Measurements from ENCODE around the gene MBNL3.
"Not testable (repeated sequence)": the region's sequence is repeated elsewhere in the genome, so short reads cannot be mapped to it uniquely, and the experiment has no call there.

The MBNL3 gene

DNA sequence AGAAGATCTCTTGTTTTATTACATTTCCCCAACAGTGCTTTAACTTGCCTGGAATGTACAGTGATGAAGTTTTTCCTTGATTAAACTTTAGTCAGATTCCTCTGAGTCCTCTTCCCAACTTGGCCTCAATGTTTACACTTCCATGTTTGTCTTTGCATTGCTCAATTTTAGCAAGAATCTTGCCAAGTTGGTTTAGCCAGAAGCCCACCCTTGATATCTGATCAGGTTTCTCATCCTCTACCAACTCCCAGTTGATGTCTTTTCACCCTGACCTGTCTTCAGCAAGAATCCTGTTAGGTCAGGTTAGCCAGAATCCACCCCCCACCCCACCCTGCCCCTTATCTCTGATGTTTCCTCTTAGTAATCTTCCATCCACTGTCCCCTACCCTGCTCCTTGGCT, 120.9 kb downstream of the MBNL3 start:
- DNase-seq, result no peak

DNA sequence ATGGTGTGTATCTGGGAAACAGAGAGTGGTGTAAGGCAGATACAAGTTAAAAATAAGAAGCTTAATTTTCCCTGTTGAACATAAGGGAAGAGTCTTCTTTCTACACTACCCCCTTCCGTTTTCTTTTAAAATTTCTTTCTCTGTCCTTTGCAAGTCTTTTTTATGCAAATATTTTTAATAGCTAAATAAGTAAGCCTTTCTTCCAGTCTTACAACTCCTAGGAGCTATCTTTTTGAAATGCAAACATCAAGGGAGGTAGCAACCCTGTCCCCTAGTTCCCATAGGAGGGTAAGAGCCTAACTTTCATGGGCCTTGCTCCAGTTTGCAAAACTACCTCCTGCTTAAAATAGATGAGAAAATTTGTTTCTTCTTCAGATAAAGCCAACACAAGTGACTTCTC, 121.5 kb downstream of the MBNL3 start:
- DNase-seq, result no peak

GRCh38 chrX:132365490-132365889, 123.3 kb downstream of the MBNL3 start:
- no peak for DNase-seq

GRCh38 chrX:132364313-132364712, 124.5 kb downstream of the MBNL3 start:
- DNase-seq, result no peak

- no peak for DNase-seq
These were observed 135.4 kb downstream of the MBNL3 start for GRCh38 chrX:132353430-132353829.

DNA sequence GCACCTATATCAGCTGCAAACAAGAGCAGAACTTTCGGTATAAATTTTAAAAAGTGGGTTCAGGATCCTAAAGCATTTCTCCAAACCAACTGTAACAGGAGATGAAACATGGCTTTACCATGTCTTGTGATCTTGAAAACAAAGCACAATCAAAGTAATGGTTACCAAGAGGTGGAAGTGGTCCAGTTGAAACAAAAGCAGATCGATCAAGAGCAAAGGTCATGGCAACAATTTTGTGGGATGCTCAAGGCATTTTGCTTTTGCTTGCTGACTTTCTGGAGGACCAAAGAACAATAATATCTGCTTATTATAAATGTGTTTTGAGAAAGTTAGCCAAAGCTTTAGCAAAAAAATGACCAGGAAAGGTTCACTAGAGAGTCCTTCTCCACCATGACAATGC, 152.7 kb downstream of the MBNL3 start:
- no peak for DNase-seq

DNA sequence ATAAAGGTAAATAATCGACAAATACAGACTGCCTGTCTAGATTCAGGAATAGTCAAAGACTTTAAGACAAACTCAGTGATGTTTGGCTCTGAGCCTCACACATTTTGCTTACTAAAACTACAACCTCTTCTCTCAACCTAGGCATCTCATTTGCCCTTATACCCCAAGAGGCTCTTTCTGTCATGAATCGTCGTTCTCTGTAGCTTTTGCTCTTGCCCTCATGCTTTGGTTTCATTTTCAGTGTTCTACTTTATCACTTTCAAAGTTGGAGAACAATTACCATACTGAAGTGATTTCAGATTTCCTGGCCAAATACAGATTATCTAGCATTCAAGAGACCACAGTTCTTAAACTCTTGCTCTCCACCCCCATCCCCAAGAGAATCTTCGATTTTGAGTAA, 155.5 kb downstream of the MBNL3 start:
- DNase-seq, result no peak

- no peak for DNase-seq
These were observed 157.3 kb downstream of the MBNL3 start for GRCh38 chrX:132331532-132331931.

GRCh38 chrX:132331000-132331399, 157.8 kb downstream of the MBNL3 start:
- no peak for DNase-seq

GRCh38 chrX:132330156-132330729, 158.6 kb downstream of the MBNL3 start:
- no peak for DNase-seq

DNA sequence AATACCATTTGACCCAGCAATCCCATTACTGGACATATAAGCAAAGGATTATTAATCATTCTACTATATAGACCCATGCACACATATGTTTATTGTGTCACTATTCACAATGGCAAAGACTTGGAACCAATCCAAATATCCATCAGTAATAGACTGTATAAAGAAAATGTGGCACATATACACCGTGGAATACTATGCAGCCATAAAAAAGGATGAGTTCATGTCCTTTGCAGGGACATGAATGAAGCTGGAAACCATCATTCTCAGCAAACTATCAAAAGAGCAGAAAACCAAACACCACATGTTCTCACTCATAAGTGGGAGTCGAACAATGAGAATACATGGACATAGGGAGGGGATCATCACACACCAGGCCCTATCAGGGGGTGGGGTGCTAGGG, 161.9 kb downstream of the MBNL3 start:
- not testable (repeated sequence) for DNase-seq
